ENCODE measurements around the gene GJB1.
"Not testable (repeated sequence)": the region's sequence is repeated elsewhere in the genome, so short reads cannot be mapped to it uniquely, and the experiment has no call there.

The GJB1 gene

DNA sequence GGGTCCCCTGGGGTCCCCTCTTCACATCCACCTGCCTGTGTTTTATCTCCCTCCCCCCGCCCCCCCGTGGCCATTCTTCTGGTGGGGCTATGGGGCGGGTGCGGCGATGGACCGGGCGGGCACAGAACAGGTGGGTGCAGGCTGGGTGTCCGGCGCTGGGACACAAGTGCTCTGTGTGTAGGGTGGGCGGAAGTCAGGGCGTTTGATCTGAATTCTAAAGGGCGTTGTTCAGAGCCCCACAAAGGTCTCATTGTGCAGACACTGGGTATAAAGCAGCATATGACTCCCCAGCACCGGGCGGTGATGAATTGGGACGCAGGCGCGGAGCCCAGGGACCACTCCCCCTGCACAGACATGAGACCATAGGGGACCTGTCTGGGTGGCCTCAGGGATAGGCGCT is at the start of gene GJB1:
Gene GJB1 (plus strand): TSS at position 296 of the 400 bp plus-strand sequence. CDS start 484 bp downstream, outside the sequence.
- DNase-seq (ENCODE audit: low read depth), result no peak
- no peak within 1 kb of the TSS for H3K4me3 ChIP-seq (ENCODE audit: low read depth, low read length)

DNA sequence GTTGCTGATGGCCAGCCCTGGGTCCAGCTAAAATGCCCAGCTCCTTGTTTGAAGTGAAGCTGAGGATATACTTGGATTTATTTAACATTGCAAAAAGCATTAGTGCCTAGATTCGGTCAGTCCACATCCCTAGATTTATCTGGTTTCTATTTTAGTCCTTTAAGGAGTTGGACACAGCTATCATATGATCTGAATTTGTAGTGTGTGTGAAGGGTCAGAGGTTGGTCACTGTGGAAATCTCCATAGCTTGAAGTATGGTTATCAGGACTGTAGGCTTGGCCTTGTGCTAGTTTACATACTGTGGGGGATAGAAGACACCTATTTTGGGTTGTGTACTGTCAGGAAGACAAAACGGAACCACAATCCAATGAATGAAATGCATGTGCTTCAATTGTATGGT is 49.6 kb upstream of the GJB1 start:
- H3K4me3 ChIP-seq (ENCODE audit: low read depth, low read length), result no peak overlapping the region
- no peak for DNase-seq (ENCODE audit: low read depth)

DNA sequence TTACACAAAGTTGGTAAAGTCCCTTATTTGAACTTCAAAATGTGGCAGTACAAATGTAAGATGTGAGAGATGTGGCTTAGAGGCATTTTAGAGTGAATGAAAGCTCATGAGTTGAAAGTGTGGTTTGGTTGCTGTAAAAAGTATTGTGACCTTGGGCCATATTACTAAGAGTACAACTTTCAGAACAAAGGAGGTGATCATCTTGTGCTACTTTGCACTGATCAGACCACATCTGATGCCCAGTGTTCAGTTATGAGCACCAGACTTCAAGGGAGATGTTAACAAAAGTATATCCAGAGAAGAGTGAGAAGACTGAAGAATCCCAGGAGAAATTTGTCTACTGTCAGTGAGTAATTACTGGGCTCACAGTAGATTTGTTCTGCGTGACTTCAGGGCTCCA is 48.2 kb upstream of the GJB1 start:
- no peak overlapping the region for H3K4me3 ChIP-seq (ENCODE audit: low read depth, low read length)
- DNase-seq (ENCODE audit: low read depth), result no peak

DNA sequence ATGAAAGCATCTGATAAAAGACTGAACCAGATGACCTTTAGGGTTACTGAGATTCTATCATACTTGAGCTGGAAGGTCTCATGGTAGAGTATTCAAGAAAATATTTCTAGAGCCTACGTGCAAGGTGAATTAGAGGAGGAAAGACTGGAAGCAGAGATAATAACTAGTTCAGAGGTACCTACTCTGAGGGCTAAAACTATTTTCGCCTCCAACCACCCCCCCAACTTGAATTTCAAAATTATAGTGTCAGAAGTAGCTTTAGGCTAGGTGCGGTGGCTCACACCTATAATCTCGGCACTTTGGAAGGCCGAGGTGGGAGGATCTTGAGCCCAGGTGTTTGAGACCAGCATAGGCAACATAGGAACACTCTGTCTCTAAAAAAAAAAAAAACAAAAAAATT is 47.5 kb upstream of the GJB1 start:
- no peak for DNase-seq (ENCODE audit: low read depth)
- H3K4me3 ChIP-seq (ENCODE audit: low read depth, low read length), result no peak overlapping the region

DNA sequence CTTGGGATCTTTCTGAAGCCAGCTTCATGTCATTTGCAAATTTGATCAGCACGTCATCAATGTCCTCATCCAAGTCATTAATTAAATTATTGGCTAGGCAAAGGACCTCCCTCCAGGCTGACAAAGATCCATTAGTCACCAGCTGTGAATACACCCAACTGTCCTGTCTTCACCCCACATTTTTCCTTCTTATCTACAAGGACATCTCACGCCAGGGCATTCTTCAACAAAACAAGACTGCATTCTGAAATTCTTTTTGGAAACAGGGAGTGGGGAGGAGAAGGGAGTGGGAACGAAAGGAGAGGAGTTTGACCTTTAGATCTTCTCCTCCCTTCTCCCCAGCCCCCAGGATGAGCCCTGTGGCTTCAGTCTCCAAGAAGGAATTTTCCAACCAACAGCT is 45.7 kb upstream of the GJB1 start:
- no peak overlapping the region for H3K4me3 ChIP-seq (ENCODE audit: low read depth, low read length)
- DNase-seq (ENCODE audit: low read depth), result no peak

DNA sequence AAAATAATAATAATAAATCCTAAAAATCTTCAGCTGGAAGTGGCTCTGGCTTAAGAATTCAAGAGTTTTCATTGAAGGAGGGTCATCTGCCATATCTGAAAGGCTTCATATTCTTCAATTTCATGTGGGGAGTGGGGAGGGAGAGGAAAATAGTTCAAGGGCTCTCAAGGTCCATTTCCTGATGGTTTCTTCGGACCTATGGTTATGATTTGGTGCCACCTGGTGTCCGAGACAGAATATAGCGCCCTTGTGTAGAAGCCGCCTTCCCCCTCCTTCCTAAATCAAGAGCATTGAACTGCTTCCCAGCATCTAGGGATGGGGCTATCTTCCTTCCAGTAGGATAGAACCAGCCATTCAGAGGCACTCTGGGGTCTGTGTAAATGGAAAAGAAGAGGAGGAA is 44.1 kb upstream of the GJB1 start:
- no peak overlapping the region for H3K4me3 ChIP-seq (ENCODE audit: low read depth, low read length)
- no peak for DNase-seq (ENCODE audit: low read depth)

DNA sequence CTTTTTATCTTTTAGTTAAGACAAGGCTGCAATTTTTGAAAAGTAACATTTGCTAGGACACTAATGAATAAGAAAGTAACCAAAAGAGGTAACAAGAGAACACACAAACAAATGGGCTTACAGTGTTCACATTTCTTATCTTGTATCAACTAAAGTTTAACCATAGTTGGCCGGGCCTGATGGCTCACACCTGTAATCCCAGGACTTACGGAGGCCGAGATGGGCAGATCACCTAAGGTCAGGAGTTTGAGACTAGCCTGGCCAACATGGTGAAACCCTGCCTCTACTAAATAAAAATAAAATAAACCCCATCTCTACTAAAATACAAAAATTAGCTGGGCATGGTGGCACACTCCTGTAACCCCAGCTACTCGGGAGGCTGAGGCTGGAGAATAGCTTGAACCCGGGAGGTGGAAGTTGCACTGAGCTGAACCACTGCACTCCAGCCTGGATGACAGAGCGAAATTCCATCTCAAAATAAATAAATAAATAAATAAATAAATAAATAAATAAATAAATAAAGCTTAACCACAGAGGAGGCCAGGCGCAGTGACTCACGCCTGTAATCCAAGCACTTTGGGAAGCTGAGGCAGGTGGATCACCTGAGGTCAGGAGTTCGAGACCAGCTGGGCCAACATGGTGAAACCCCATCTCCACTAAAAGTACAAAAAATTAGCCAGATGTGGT is 42.3 kb upstream of the GJB1 start:
- not testable (repeated sequence) for H3K4me3 ChIP-seq (ENCODE audit: low read depth, low read length)

DNA sequence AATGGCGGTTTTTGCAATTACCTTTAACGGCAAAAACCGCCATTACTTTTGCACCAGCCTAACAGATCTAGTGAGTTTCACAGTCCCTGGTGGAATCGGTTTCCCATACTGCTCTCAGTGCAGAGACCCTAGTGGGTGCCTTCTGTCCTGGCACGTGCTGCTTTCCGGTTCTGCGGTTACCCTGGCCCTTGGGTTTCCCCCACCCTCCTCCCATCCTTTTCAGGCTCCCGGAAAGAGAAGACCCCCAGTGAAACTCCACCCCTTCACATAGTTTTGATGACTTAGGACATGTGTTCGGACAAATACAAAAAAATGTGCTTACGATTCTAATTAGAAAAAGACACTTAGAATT is 41.5 kb upstream of the GJB1 start:
- no peak for DNase-seq (ENCODE audit: low read depth)
- H3K4me3 ChIP-seq (ENCODE audit: low read depth, low read length), result peak overlapping the region; percentile 51

More for the DNA sequence above, 42.3 kb upstream of the GJB1 start:
- not testable (repeated sequence) for DNase-seq (ENCODE audit: low read depth)

DNA sequence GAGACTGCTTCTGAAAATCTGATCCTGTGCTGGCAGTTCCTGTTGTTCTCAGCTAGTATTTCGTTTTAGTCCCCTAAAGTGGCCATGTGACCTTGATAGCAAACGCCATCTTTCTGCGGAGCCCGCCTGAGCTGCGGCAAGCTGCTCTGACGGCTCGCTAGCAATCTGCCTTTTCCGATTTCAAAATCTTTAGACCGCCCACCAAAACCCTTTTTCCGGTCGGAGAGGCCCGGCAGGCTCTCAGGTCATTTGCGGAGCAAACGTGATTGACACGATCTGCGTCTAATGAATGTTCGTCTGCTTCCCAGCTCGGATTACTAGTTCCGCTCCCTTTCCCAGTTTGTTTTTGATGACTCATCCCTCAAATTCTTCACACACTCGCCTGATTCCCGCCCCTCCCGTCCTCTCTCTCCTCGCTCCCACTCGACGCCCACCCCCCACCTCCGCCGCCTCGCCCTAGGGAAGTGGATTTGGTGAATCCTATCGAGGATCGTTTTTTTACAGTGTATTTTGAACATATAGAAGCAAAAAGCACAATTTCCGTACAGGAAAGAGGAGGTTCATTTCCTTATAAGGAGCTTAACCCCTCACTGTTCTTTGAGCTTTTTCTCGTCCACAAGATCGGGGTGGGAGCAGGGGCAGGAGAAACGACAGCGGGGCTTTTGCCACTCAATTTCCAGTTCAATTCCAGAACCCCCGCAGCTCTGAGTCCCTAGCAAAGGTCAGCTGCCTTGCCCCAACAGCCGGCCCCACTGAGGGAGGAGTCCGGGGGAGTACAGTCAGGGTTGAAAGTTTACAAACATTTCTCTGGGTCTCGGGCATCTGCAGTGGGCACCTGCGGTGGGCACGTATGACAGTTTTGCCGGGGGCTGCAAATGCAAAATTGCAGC is 40.9 kb upstream of the GJB1 start:
- DNase-seq (ENCODE audit: low read depth), result peak; percentile 90

DNA sequence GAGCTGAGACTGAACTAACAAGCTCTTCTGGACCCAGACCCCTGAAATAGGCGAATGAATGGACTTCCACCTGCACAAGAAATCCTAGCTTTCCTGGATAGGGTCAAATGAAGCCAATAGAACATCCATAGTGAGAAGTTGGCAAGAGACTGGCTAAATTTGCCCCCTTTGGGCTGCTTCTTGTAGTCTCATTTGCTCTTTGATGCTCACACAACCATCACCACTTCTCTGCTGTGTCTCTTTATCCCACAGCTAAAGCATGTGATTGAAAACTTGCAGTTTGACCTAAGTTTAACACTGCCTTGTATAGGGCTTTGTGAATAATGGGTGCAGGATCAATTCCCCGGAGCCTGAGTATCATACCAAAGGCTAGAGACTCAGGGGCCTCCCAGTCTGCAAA is 40.2 kb upstream of the GJB1 start:
- DNase-seq (ENCODE audit: low read depth), result no peak
- no peak overlapping the region for H3K4me3 ChIP-seq (ENCODE audit: low read depth, low read length)

More for the DNA sequence above, 40.9 kb upstream of the GJB1 start:
- H3K4me3 ChIP-seq (ENCODE audit: low read depth, low read length), result peak overlapping the region; percentile 51

DNA sequence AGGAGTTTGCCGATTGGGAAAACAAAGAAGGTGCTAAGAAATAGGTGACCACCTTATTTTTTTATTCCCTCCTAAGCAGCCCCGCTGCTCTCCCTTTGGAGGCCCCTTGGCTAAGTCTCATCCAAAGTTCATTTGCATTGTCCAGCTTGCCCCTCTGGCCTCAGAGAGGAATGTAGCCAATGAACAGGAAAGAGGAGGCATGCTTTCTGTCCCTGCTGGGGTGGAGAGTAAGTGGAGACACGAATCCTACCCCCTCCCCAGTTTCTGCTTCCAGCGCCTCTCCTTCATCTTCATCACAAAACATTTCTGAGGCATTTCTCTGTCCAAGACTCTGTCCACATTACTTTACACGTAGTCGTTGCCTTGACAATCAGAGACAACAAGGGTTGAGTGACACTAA is 39.7 kb upstream of the GJB1 start:
- H3K4me3 ChIP-seq (ENCODE audit: low read depth, low read length), result no peak overlapping the region
- DNase-seq (ENCODE audit: low read depth), result no peak

DNA sequence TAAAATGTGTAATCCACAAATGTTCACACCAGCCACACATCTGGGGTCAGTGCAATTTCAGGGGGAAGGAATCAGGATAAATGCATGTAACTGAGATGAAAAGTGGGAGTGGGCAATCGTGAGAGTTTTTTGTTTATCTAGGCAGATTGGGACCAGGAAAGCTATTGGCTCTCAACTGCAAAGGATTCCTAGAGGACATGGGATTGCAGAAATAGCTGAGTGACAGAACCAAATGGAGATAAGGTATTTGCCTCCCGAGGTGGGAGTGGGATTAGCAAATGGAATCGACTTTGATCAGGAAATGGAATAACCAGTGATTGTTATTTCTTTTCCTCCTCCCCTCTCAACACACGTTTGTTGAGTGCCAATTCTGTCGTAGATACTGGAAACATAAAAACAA is 38.9 kb upstream of the GJB1 start:
- no peak for DNase-seq (ENCODE audit: low read depth)
- no peak overlapping the region for H3K4me3 ChIP-seq (ENCODE audit: low read depth, low read length)

DNA sequence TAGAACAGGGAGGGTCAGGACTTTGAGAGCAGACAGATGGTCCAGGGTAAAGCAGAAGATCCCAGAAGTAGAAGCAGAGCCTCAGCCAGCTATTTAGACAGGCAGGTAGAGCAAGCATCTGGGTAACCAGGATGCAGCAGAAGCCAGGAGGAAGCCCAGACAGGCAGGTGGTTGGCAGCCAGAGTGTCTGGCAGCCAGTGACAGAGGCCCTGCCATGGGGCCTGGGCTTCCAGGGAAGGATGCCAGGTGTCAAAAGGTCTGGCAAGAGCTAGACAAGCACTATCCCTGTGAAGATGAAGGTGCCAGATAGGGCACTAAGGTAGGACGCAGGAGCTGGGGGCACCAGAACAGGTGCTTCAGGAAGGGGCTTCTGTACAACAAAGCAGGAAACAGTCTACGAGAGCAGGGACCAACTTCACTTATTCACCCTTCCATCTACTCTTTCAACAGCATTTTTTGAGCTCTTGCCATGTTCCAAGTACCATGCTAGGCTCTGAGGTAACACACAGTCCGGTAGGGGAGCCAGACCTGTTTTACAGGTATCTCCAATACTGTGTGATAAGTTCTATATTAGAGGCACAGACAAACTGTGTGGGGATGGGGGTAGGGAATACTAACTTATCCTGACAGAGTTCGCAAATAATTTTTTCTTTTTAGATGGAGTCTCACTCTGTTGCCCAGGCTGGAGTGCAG is 38.1 kb upstream of the GJB1 start:
- no peak for DNase-seq (ENCODE audit: low read depth)
- H3K4me3 ChIP-seq (ENCODE audit: low read depth, low read length), result no peak overlapping the region

DNA sequence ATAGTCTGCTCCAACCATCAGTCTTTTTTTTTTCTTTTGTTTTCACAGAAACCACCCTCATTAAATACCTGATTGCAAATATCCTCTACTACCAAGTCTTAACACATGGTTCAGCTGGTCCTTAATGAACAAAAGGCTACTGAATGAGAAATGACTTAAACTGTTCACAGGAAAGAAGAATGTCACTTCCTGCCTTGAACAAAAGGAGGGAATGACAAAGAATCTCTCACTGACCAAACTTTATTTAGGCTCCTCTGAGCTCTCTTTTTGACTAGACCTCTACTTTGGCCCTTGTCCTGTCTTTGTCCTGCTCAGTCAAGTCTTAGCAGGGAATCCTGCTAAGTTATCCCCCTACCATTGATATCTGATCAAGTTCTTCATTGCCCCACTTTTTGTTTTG is 31.8 kb upstream of the GJB1 start:
- no peak for DNase-seq (ENCODE audit: low read depth)
- no peak overlapping the region for H3K4me3 ChIP-seq (ENCODE audit: low read depth, low read length)

DNA sequence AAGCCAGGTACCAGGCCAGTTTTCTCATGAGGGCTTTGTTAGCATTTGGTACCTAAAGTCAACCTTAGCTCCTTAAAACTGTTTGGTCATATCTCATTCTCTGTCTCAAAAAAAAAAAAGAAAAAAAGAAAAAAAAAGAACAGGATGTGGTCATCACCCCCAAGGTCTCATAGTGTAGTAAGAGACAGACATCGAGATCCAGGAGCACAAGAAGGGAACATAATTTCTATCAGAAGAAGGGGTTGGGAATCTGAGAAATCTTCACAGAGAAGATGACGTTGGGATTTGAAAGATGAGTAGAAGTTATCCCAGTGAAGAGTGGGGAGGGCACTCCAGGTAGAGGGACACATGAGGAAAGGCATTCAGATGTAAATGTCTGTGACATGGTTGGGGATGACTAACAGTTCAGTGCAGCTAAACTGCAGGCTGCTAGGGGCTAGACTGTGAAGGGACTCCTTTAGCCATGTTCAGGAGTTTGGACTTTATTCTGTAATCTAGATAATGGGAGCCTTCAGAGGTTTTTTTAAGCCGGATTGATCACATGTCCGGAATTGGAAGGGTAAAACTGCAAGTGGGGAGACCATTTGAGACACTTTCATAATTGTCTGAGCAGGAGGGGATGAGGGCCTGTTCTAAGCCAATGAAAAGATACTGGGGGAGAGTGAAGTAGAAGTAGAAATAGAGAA is 26.9 kb upstream of the GJB1 start:
- DNase-seq (ENCODE audit: low read depth), result no peak
- no peak overlapping the region for H3K4me3 ChIP-seq (ENCODE audit: low read depth, low read length)

DNA sequence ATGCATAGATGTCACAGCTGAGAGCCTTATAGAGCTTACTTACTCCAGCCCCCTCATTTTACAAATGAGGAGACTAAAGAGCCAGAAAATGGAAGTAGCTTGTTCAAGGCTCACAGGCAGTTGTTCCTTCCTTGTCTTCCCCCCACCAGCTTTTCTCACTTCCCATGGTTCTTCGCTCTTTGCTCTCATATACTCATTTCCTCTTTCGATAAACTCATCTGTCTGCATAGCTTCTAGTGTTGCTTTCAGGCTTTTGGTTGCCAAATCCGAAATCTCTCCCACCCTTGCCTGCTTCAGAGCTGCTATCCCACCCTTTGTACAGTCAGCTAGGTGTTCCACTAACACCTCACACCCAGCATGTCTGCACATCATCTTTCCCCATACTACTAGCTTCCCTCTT is 25.0 kb upstream of the GJB1 start:
- H3K4me3 ChIP-seq (ENCODE audit: low read depth, low read length), result no peak overlapping the region
- DNase-seq (ENCODE audit: low read depth), result no peak

DNA sequence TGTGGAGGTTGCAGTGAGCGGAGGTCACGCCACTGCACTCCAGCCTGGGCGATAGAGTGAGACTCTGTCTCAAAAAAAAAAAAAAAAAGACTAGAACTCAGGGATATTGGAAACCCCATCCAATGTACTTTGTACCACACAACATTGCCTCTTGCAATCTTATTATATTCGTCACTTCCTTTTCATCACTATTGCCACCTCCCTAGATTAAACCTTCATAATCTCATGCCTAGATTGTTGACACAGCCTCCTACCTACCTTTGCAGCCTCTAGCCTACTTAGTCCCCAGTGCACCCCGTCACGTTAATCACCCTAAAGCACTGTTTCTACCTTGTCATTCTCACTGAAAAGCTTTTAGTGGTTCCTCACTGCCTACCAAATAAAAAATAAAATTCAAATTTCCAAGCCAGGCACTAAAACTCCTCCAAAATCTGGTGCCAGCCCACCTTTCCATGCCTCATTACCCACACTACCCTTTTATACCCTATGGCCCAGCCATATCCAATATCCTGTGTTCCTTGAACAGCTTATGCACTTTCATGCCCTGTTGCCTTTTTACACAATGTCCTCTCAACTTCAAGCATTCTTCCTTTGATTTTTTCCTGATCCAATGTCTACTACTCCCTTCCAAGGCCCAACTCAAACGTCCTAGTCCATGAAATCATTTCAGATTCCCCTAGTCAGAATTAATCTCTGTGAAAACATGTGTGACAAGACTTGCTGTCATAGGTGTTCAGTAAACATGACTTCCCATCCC is 23.6 kb upstream of the GJB1 start:
- no peak overlapping the region for H3K4me3 ChIP-seq (ENCODE audit: low read depth, low read length)
- DNase-seq (ENCODE audit: low read depth), result no peak

DNA sequence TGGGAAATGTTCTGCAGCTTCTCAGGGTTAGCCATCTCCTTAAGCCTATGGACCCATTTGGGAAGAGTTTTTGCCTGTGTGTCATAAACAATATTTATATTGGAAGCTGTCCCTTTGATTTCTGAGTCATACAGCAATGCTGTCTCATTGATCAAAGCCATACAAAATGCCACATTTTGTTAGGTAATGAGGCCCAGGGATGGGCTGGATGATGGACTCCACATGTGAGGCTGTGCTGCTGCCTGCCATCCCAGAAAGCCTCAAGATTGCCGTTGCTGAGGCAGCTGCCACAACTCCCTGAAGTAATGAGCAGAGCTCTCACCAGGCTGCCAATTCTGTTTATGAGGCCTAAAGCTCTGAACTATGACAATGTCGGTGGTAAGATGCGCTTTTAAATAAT is 12.2 kb upstream of the GJB1 start:
- H3K4me3 ChIP-seq (ENCODE audit: low read depth, low read length), result no peak overlapping the region
- DNase-seq (ENCODE audit: low read depth), result peak; percentile 4

DNA sequence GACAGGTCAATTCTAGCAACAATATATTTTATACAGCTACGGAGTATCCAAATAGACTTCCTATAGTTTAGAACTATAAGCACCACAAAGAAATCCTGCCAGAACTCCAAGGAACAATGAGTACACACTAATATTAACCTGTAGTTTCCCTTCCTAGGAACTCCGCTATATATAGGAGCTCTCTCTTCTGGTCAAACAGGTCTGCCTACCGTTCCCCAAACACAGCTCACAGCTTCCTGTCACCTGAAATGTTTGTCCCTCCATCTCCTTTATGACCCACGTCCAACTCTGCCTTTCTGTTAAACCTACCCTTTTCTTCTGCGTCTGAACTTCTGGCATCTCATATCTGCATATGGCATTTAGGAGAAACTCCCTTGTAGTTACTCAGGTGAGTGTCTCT is 10.5 kb upstream of the GJB1 start:
- no peak for DNase-seq (ENCODE audit: low read depth)
- no peak overlapping the region for H3K4me3 ChIP-seq (ENCODE audit: low read depth, low read length)
